ENCODE data around the gene TYROBP.

Gene TYROBP

DNA sequence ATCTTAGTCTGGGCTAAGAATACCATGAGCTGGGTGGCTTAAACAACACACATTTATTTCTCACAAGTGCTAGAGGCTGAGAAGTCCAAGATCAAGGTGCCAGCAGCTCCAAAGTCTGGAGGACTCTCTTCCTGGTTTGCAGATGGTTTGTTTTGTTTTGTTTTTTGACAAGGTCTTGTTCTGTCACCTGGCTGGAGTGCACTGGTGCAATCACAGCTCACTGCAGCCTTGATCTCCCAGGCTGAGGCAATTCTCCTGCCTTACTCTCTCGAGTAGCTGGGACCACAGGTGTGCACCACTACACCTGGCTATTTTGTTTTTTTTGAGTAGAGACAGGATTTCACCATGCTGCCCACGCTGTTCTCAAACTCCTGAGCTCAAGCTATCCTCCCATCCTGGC lies 24.2 kb downstream of the TYROBP start:
- Histone ChIP-seq H3K4me3 (ENCODE audit: low read depth, low read length) (no peak overlapping the region), H3K9me3 (no peaks in the 10 kb centered on the region), H3K4me1 (0 out of 2 replicates have a peak, but pooled peaks cover 4% of the 10 kb centered on the region), H3K36me3 (peaks cover 11% of the 10 kb centered on the region), H3K27me3 (no peaks in the 10 kb centered on the region)
- DNase-seq = no peak
- TF ChIP-seq, protein P1, sequence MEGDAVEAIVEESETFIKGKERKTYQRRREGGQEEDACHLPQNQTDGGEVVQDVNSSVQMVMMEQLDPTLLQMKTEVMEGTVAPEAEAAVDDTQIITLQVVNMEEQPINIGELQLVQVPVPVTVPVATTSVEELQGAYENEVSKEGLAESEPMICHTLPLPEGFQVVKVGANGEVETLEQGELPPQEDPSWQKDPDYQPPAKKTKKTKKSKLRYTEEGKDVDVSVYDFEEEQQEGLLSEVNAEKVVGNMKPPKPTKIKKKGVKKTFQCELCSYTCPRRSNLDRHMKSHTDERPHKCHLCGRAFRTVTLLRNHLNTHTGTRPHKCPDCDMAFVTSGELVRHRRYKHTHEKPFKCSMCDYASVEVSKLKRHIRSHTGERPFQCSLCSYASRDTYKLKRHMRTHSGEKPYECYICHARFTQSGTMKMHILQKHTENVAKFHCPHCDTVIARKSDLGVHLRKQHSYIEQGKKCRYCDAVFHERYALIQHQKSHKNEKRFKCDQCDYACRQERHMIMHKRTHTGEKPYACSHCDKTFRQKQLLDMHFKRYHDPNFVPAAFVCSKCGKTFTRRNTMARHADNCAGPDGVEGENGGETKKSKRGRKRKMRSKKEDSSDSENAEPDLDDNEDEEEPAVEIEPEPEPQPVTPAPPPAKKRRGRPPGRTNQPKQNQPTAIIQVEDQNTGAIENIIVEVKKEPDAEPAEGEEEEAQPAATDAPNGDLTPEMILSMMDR (IDR thresholded peaks at IDR 0.05; ENCODE audit: low read depth, low read length) = no peak

GRCh38 chr19:35882114-35882832 lies 25.8 kb downstream of the TYROBP start:
- TF ChIP-seq, protein P1 (IDR thresholded peaks at IDR 0.05; ENCODE audit: low read depth, low read length) = peak; percentile 71
- DNase-seq = peak; percentile 57
- Histone ChIP-seq H3K4me3 (ENCODE audit: low read depth, low read length) (no peak overlapping the region), H3K27me3 (no peaks in the 10 kb centered on the region), H3K9me3 (no peaks in the 10 kb centered on the region), H3K4me1 (0 out of 2 replicates have a peak, but pooled peaks cover 4% of the 10 kb centered on the region), H3K36me3 (no peaks in the 10 kb centered on the region)

DNA sequence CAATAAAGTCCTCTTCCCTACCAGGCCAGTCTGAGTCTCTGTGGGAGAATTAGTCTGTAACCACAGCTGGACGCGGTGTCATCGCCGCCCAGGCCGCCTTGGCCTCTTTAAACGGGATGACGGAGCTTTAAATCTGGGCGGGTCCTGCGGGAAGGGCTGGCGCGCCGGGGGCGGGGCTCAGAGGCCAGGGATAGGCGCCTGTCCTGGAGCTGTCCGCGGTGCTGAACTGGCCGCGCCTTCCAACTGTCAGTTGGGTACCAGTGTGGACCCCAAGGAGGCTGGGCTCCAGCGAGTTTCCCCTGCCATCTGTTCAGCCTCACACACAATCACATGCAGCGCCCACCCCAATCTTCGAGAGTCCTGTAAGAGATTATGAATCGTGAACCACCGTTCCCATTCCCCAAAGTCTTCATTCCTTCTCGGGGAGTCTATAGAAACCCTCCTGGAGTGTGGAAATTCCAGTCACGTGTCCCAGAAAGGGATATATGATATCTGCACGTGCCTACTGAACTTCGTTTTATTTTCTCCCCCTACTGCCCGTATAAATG lies 28.3 kb downstream of the TYROBP start:
- H3K4me1 ChIP-seq = 0 out of 2 replicates have a peak, but pooled peaks cover 4% of the 10 kb centered on the region
- H3K36me3 ChIP-seq = no peaks in the 10 kb centered on the region; the same call in 1 of the 2 replicates
- H3K9me3 ChIP-seq = no peaks in the 10 kb centered on the region
- no peaks in the 10 kb centered on the region for H3K27me3 ChIP-seq
- 0 out of 2 replicates have a peak overlapping the region, but pooled peaks have one; percentile 3 for H3K4me3 ChIP-seq (ENCODE audit: low read depth, low read length)
- peak; percentile 87 for DNase-seq
- TF ChIP-seq, protein P1 (IDR thresholded peaks at IDR 0.05; ENCODE audit: low read depth, low read length) = no peak

- no peaks in the 10 kb centered on the region; the same call in 1 of the 2 replicates for H3K36me3 ChIP-seq
- H3K4me3 ChIP-seq (ENCODE audit: low read depth, low read length) = no peak overlapping the region
- H3K4me1 ChIP-seq = 0 out of 2 replicates have a peak, but pooled peaks cover 4% of the 10 kb centered on the region
- no peak for DNase-seq
- no peaks in the 10 kb centered on the region for H3K9me3 ChIP-seq
- no peaks in the 10 kb centered on the region for H3K27me3 ChIP-seq
- TF ChIP-seq, protein P1 (IDR thresholded peaks at IDR 0.05; ENCODE audit: low read depth, low read length) = no peak
These were observed 29.0 kb downstream of the TYROBP start for GRCh38 chr19:35879068-35879467.

DNA sequence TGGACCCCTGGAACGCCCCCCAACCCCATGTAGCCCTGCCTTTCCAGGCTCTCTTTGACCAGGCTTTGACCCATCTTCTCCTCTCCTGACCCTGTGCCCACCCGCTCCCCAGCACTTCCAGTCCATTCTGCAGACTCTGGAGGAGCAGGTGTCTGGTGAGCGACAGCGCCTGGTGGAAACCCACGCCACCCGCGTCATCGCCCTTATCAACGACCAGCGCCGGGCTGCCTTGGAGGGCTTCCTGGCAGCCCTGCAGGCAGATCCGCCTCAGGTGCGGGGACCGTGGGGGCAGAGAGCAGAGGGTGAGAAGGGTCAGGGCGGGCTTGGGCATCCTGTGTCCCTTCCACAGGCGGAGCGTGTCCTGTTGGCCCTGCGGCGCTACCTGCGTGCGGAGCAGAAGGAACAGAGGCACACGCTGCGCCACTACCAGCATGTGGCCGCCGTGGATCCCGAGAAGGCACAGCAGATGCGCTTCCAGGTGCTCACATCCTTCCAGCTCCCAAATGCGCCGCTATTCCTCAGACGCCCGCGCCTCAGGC lies 33.6 kb downstream of the TYROBP start:
- no peak for DNase-seq
- no peaks in the 10 kb centered on the region for H3K27me3 ChIP-seq
- H3K9me3 ChIP-seq = no peaks in the 10 kb centered on the region
- H3K4me1 ChIP-seq = peaks cover 4% of the 10 kb centered on the region; the same call in 1 of the 2 replicates
- no peak overlapping the region for H3K4me3 ChIP-seq (ENCODE audit: low read depth, low read length)
- TF ChIP-seq, protein P1 (IDR thresholded peaks at IDR 0.05; ENCODE audit: low read depth, low read length) = no peak
- H3K36me3 ChIP-seq = peaks cover 3% of the 10 kb centered on the region

- H3K4me1 ChIP-seq = peaks cover 8% of the 10 kb centered on the region
- H3K9me3 ChIP-seq = no peaks in the 10 kb centered on the region
- H3K27me3 ChIP-seq = no peaks in the 10 kb centered on the region
- H3K4me3 ChIP-seq (ENCODE audit: low read depth, low read length) = no peak overlapping the region
- TF ChIP-seq, protein P1 (IDR thresholded peaks at IDR 0.05; ENCODE audit: low read depth, low read length) = no peak
- peaks cover 3% of the 10 kb centered on the region for H3K36me3 ChIP-seq
- no peak for DNase-seq
These were observed 35.9 kb downstream of the TYROBP start for GRCh38 chr19:35872180-35872579.

Data from BE2C (cell line).